ENCODE data around the gene NKX1-1. TPM values are rescaled to one million over a fixed set of nuclear protein-coding genes. Genes with fewer than 3 reads are reported as not detected.
"Not testable (repeated sequence)": the region's sequence is repeated elsewhere in the genome, so short reads cannot be mapped to it uniquely, and the experiment has no call there.

Gene NKX1-1
- total RNA-seq, 4 donors from 2014 or later: not detected

GRCh38 chr4:1395941-1396805, 10.1 kb downstream of the NKX1-1 start:
- H3K4me1 ChIP-seq: no peaks in the 10 kb centered on the region
- intact Hi-C loops (cut with DNase I): no loop called here
- H3K36me3 ChIP-seq: peaks cover 0 to 48% (median 0%) of the 10 kb centered on the region in 3 donors
- no peak overlapping the region for H3K4me3 ChIP-seq
- DNase-seq: no peak
- 85 to 98% methylated on average over 7 of the region's 13 CpGs for WGBS, 2 donors
- H3K9me3 ChIP-seq: peaks cover 0 to 40% (median 0%) of the 10 kb centered on the region in 3 donors
- no peak overlapping the region for H3K27ac ChIP-seq
- peaks cover 0 to 24% (median 6%) of the 10 kb centered on the region in 4 donors for H3K27me3 ChIP-seq
- TF ChIP-seq, protein P1, sequence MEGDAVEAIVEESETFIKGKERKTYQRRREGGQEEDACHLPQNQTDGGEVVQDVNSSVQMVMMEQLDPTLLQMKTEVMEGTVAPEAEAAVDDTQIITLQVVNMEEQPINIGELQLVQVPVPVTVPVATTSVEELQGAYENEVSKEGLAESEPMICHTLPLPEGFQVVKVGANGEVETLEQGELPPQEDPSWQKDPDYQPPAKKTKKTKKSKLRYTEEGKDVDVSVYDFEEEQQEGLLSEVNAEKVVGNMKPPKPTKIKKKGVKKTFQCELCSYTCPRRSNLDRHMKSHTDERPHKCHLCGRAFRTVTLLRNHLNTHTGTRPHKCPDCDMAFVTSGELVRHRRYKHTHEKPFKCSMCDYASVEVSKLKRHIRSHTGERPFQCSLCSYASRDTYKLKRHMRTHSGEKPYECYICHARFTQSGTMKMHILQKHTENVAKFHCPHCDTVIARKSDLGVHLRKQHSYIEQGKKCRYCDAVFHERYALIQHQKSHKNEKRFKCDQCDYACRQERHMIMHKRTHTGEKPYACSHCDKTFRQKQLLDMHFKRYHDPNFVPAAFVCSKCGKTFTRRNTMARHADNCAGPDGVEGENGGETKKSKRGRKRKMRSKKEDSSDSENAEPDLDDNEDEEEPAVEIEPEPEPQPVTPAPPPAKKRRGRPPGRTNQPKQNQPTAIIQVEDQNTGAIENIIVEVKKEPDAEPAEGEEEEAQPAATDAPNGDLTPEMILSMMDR (IDR thresholded peaks at IDR 0.05): no peak
- TF ChIP-seq POLR2A (IDR thresholded peaks at IDR 0.05): no peak

DNA sequence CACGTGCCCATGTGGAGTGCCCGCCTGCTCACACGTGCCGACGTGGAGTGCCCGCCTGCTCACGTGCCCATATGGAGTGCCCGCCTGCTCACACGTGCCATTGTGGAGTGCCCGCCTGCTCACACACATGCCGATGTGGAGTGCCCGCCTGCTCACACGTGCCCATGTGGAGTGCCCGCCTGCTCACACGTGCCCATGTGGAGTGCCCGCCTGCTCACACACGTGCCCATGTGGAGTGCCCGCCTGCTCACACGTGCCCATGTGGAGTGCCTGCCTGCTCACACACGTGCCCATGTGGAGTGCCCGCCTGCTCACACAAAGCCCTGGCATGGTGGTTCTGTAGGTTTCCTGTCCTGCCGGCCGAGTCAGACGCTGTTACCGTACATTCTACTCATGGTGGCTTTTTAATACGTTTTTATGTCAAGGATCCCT, 10.8 kb downstream of the NKX1-1 start:
- H3K9me3 ChIP-seq: peaks cover 0 to 40% (median 0%) of the 10 kb centered on the region in 3 donors
- H3K27ac ChIP-seq; H3K4me1 ChIP-seq; H3K4me3 ChIP-seq; intact Hi-C loops (cut with DNase I); DNase-seq: not testable (repeated sequence)
- H3K36me3 ChIP-seq: peaks cover 0 to 51% (median 0%) of the 10 kb centered on the region in 3 donors
- WGBS, 2 donors: 84 to 96% methylated on average over 2 to 9 of the region's 26 CpGs
- H3K27me3 ChIP-seq: peaks cover 0 to 17% (median 4%) of the 10 kb centered on the region in 4 donors

GRCh38 chr4:1394554-1395388, 11.5 kb downstream of the NKX1-1 start:
- H3K27ac ChIP-seq; H3K4me3 ChIP-seq; H3K4me1 ChIP-seq; DNase-seq; intact Hi-C loops (cut with DNase I): not testable (repeated sequence)
- 94% methylated on average over 14 of the region's 63 CpGs; no CpG with 5 or more reads in 1 of the 2 donors for WGBS, 2 donors
- Histone ChIP-seq H3K36me3 (peaks cover 0 to 51% (median 0%) of the 10 kb centered on the region in 3 donors), H3K9me3 (peaks cover 0 to 40% (median 0%) of the 10 kb centered on the region in 3 donors), H3K27me3 (peaks cover 0 to 10% (median 2%) of the 10 kb centered on the region in 4 donors)

GRCh38 chr4:1393866-1394265, 12.4 kb downstream of the NKX1-1 start:
- H3K4me1 ChIP-seq: no peaks in the 10 kb centered on the region
- no peak overlapping the region for H3K27ac ChIP-seq
- no peak overlapping the region for H3K4me3 ChIP-seq
- peaks cover 0 to 60% (median 0%) of the 10 kb centered on the region in 3 donors for H3K36me3 ChIP-seq
- 94 to 96% methylated on average over 10 of the region's 10 CpGs for WGBS, 2 donors
- H3K27me3 ChIP-seq: peaks cover 0 to 2% (median under 1%) of the 10 kb centered on the region in 4 donors
- peaks cover 0 to 41% (median 0%) of the 10 kb centered on the region in 3 donors for H3K9me3 ChIP-seq
- no peak for DNase-seq
- TF ChIP-seq, protein P1 (IDR thresholded peaks at IDR 0.05): no peak
- TF ChIP-seq POLR2A (IDR thresholded peaks at IDR 0.05): no peak
- intact Hi-C loops (cut with DNase I): no loop called here

DNA sequence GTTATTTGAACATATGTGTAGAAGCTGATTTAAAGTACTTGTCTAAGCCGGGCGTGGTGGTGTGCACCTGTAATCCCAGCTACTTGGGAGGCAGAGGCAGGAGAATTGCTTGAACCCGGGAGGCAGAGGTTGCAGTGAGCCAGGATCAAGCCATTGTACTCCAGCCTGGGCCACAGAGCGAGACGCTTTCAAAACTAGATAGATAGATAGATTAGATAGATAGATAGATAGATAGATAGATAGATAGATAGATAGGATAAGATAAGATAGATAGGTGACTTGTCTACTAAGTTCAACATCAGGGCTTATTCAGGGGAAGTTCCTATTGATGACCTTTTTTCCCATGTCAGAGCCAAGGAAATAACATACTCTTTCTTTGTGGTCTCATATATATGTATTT, 12.9 kb downstream of the NKX1-1 start:
- WGBS, 2 donors: 96 to 100% methylated on average over 5 of the region's 5 CpGs
- H3K27ac ChIP-seq; H3K4me1 ChIP-seq; H3K27me3 ChIP-seq; intact Hi-C loops (cut with DNase I); H3K4me3 ChIP-seq; DNase-seq: not testable (repeated sequence)
- peaks cover 0 to 42% (median 0%) of the 10 kb centered on the region in 3 donors for H3K9me3 ChIP-seq
- H3K36me3 ChIP-seq: peaks cover 0 to 65% (median 0%) of the 10 kb centered on the region in 3 donors

DNA sequence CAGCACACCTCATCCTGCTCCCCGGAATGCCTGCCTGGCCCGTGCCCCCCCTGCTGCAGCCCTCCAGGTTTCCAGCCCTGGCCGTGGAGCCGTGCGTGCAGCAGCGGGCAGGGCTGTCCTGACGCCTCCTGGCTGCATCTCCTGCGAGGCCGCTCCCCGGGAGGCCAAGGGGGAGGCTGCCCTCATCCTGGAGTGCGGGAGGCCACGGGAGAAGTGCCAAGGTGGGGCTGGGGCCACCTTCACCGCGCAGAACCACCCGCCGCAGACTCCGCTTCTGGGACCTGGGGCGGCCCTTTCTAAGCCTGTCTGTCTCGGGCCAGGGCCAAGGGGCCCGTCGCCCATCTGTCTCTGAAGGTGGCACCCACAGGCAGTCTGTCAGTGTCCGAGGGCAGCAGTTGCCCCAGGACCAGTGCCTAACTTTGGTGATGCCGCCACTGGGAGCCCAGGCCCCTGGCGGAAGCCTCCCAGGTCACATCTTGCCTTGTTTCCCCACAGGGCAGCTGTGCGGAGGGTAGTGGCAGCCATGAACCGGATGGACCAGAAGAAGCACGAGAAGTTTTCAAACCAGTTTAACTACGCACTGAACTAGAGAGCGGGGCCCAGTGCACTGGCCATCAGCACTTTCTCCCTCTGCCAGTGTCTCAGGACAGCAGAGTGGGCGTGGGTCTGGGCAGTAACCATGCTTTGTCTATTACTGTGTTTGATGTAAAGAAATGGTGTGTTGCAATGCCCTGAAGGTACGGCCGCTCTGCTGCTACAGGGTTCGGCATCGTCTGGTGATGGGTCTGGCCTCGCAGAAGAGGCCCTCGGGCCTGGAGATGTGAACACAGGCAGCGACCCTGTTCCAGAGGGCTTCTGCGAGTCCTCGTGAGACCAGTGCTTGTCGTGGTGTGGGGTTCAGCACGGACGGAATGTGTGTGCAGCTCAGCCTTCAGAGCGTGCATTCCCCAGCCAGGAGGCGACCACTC, 20.6 kb downstream of the NKX1-1 start:
- intact Hi-C loops (cut with DNase I): no loop called here
- Histone ChIP-seq H3K36me3 (peaks cover 0 to 89% (median 28%) of the 10 kb centered on the region in 3 donors), H3K4me1 (no peaks in the 10 kb centered on the region), H3K27me3 (no peaks in the 10 kb centered on the region), H3K4me3 (no peak overlapping the region), H3K9me3 (peaks cover 0 to 11% (median 0%) of the 10 kb centered on the region in 3 donors), H3K27ac (no peak overlapping the region)
- DNase-seq: no peak
- no peak for TF ChIP-seq POLR2A (IDR thresholded peaks at IDR 0.05)
- TF ChIP-seq, protein P1 (IDR thresholded peaks at IDR 0.05): no peak
- WGBS, 2 donors: 92 to 93% methylated on average over 2 to 15 of the region's 44 CpGs

Data from esophagus squamous epithelium (tissue), 5 donors.